Tibial artery (tissue), 4 donors: ENCODE data around the gene FUNDC1.

Source experiments
- DNase-seq, 2 donors: peaks; one replicate each; pipeline ENCODE4 v3.0.0-alpha.2; 2019
- H3K27ac ChIP-seq, 2 donors: fragments of 200-600 bp; sonication (generic) in 1 of 2; 1 replicate in 1 of 2; 2 replicates in 1 of 2; pipeline ENCODE4 v1.5.1; 2018 to 2019; ENCODE audit warnings: mild to moderate bottlenecking in 1 of 2
- H3K27me3 ChIP-seq, 2 donors: fragments of 200-600 bp; sonication (generic) in 1 of 2; one replicate each; pipeline versions ENCODE4 v1.5.1 to v1.6.0; 2016 to 2019
- H3K36me3 ChIP-seq, 3 donors: fragments of 200-600 bp; sonication (generic) in 2 of 3; one replicate each; pipeline ENCODE4 v1.5.1; 2016 to 2019; ENCODE audit warnings: mild to moderate bottlenecking in 2 of 3
- H3K4me1 ChIP-seq, 4 donors: fragments of 200-600 bp; sonication (generic) in 2 of 4; 1 replicate in 3 of 4; 2 replicates in 1 of 4; pipeline ENCODE4 v1.5.1; 2016 to 2019
- H3K4me3 ChIP-seq, 2 donors: fragments of 200-600 bp; sonication (generic) in 1 of 2; 1 replicate in 1 of 2; 2 replicates in 1 of 2; pipeline ENCODE4 v1.5.1; 2018 to 2019; ENCODE audit warnings: mild to moderate bottlenecking in 2 of 2
- H3K9me3 ChIP-seq, 3 donors: fragments of 200-600 bp; sonication (generic) in 1 of 3; one replicate each; pipeline ENCODE4 v1.5.1; 2016 to 2019
- CTCF ChIP-seq, 2 experiments: fragments of 200-600 bp in 1 of 2; fragments of 450-650 bp in 1 of 2; IDR thresholded peaks; one replicate each; pipeline ENCODE4 v1.5.1; 2017 to 2019; ENCODE audit warnings: antibody characterized with exemption in 2 of 2, mild to moderate bottlenecking in 1 of 2, moderate library complexity in 1 of 2
- intact Hi-C: fragments of 100-400 bp; cut with DNase I; formaldehyde crosslinking; loops from one replicate; pipeline ENCODE4 v1.15.0; 2023; ENCODE audit warnings: low total_unique reads

Gene FUNDC1

GRCh38 chrX:44494357-44494756 is 48.3 kb downstream of the FUNDC1 start:
- no peak overlapping the region for H3K4me3 ChIP-seq

GRCh38 chrX:44489515-44489914 is 53.1 kb downstream of the FUNDC1 start:
- Histone ChIP-seq H3K27ac (no peak overlapping the region), H3K36me3 (no peaks in the 10 kb centered on the region), H3K27me3 (no peaks in the 10 kb centered on the region), H3K4me1 (no peaks in the 10 kb centered on the region), H3K4me3 (no peak overlapping the region), H3K9me3 (no peaks in the 10 kb centered on the region)
- no peak for TF ChIP-seq CTCF (IDR thresholded peaks at IDR 0.05)
- DNase-seq, result no peak
- intact Hi-C loops, result no loop called here

More at GRCh38 chrX:44494357-44494756, 48.3 kb downstream of the FUNDC1 start:
- no peaks in the 10 kb centered on the region for H3K27me3 ChIP-seq
- no peaks in the 10 kb centered on the region for H3K9me3 ChIP-seq
- DNase-seq, result no peak
- H3K4me1 ChIP-seq, result no peaks in the 10 kb centered on the region
- H3K36me3 ChIP-seq, result no peaks in the 10 kb centered on the region
- intact Hi-C loops, result no loop called here
- H3K27ac ChIP-seq, result no peak overlapping the region
- TF ChIP-seq CTCF (IDR thresholded peaks at IDR 0.05), result no peak

GRCh38 chrX:44484607-44485146 is 58.0 kb downstream of the FUNDC1 start:
- no peak for DNase-seq
- Histone ChIP-seq H3K4me3 (no peak overlapping the region), H3K27ac (no peak overlapping the region), H3K4me1 (no peaks in the 10 kb centered on the region), H3K36me3 (no peaks in the 10 kb centered on the region), H3K27me3 (no peaks in the 10 kb centered on the region), H3K9me3 (no peaks in the 10 kb centered on the region)
- intact Hi-C loops, result no loop called here
- no peak for TF ChIP-seq CTCF (IDR thresholded peaks at IDR 0.05)

GRCh38 chrX:44483965-44484606 is 58.6 kb downstream of the FUNDC1 start:
- DNase-seq, result no peak
- Histone ChIP-seq H3K27ac (no peak overlapping the region), H3K27me3 (no peaks in the 10 kb centered on the region), H3K36me3 (no peaks in the 10 kb centered on the region), H3K4me3 (no peak overlapping the region), H3K4me1 (no peaks in the 10 kb centered on the region), H3K9me3 (no peaks in the 10 kb centered on the region)
- intact Hi-C loops, result no loop called here
- TF ChIP-seq CTCF (IDR thresholded peaks at IDR 0.05), result no peak

GRCh38 chrX:44482575-44482974 is 60.1 kb downstream of the FUNDC1 start:
- Histone ChIP-seq H3K36me3 (no peaks in the 10 kb centered on the region), H3K4me1 (no peaks in the 10 kb centered on the region), H3K27ac (no peak overlapping the region), H3K4me3 (no peak overlapping the region), H3K9me3 (no peaks in the 10 kb centered on the region), H3K27me3 (no peaks in the 10 kb centered on the region)
- intact Hi-C loops, result no loop called here
- DNase-seq, result no peak
- no peak for TF ChIP-seq CTCF (IDR thresholded peaks at IDR 0.05)
